Endothelial cell of umbilical vein (primary cell): ENCODE results near the gene NSD2. TPM values are rescaled to one million over a fixed set of nuclear protein-coding genes. Genes with fewer than 3 reads are reported as not detected.
A peak's percentile ranks its signal among the peaks of the same experiment; 100 is the strongest.

Experiments used
- BruUV-seq: library from RNA; stranded (reverse); fragments of 400-500 nt; replicated peaks from 2 replicates; lab custom pipeline; 2021; lab: Mats Ljungman, UMichigan
- CTCF ChIA-PET: fragments of 300-600, 350-600 bp; sonication (Branson Sonifier 250); formaldehyde crosslinking; loops from one replicate; lab custom pipeline; 2021; ENCODE audit warnings: antibody characterized with exemption, inconsistent platforms; lab: Charles Lee
- POLR2A ChIA-PET: fragments of 300-600, 350-600 bp; sonication (Branson Sonifier 250); formaldehyde crosslinking; loops from one replicate; lab custom pipeline; 2021; ENCODE audit warnings: antibody characterized with exemption, inconsistent platforms; lab: Charles Lee
- DNase-seq: peaks from one replicate; pipeline ENCODE4 v3.0.0-alpha.2; 2011; ENCODE audit warnings: low read depth, low spot score
- FAIRE-seq: peaks from 2 replicates; lab custom pipeline; 2011; peaks lifted over from hg19 to GRCh38; lab: Jason Lieb, UNC
- H2AFZ ChIP-seq: 2 replicates; pipeline ENCODE4 v1.6.0; 2012; ENCODE audit warnings: low read depth, low read length, control low read depth, inconsistent platforms
- H3K27ac ChIP-seq: 2 replicates; pipeline ENCODE4 v1.5.1; 2011; ENCODE audit warnings: low read depth, mild to moderate bottlenecking, control low read depth, low read length, moderate library complexity; ENCODE audit not compliant: insufficient read depth
- H3K27me3 ChIP-seq, 2 experiments: 2 replicates each; pipeline versions ENCODE4 v1.6.0 to v1.6.1; 2011; ENCODE audit warnings: low read length in 2 of 2, mixed read lengths in 1 of 2; ENCODE audit not compliant: control insufficient read depth in 2 of 2, insufficient read depth in 2 of 2
- H3K36me3 ChIP-seq, 2 experiments: 2 replicates in 1 of 2; 3 replicates in 1 of 2; pipeline ENCODE4 v1.5.1; 2011; ENCODE audit warnings: low read length in 2 of 2, mild to moderate bottlenecking in 1 of 2, moderate library complexity in 1 of 2; ENCODE audit not compliant: control insufficient read depth in 2 of 2, insufficient read depth in 2 of 2; ENCODE audit errors: extremely low read depth in 1 of 2
- H3K4me1 ChIP-seq: 3 replicates; pipeline ENCODE4 v1.5.1; 2011; ENCODE audit warnings: mild to moderate bottlenecking, low read length; ENCODE audit not compliant: control insufficient read depth, insufficient read depth; ENCODE audit errors: extremely low read depth
- H3K4me2 ChIP-seq: 2 replicates; pipeline ENCODE4 v1.6.1; 2011; ENCODE audit warnings: low read length, control low read depth, mixed read lengths; ENCODE audit not compliant: insufficient read depth
- H3K4me3 ChIP-seq, 3 experiments: fragments of 200-600 bp in 1 of 3; sonication (generic), shearing (Covaris generic) in 1 of 3; replicated peaks in 1 of 3; 2 replicates each; pipeline ENCODE4 v1.5.1; 2011 to 2016; ENCODE audit warnings: control low read depth in 3 of 3, low read length in 3 of 3, mild to moderate bottlenecking in 2 of 3, inconsistent platforms in 1 of 3, low read depth in 1 of 3, moderate library complexity in 1 of 3; ENCODE audit not compliant: insufficient read depth in 1 of 3
- H3K79me2 ChIP-seq: 2 replicates; pipeline ENCODE4 v1.6.0; 2012; ENCODE audit warnings: low read length, inconsistent platforms; ENCODE audit not compliant: control insufficient read depth, insufficient read depth
- H3K9ac ChIP-seq: replicated peaks from 2 replicates; pipeline ENCODE3; 2011; ENCODE audit warnings: low read length, control low read depth; ENCODE audit not compliant: insufficient read depth; ENCODE audit errors: extremely low read depth
- H3K9me1 ChIP-seq: replicated peaks from 3 replicates; pipeline ENCODE4 v1.6.0; 2011; ENCODE audit warnings: mild to moderate bottlenecking, low read length; ENCODE audit not compliant: control insufficient read depth, insufficient read depth; ENCODE audit errors: extremely low read depth
- H3K9me3 ChIP-seq: replicated peaks from 2 replicates; pipeline ENCODE4 v1.5.1; 2012; ENCODE audit warnings: low read length, inconsistent platforms; ENCODE audit not compliant: control insufficient read depth, insufficient read depth
- H4K20me1 ChIP-seq: replicated peaks from 2 replicates; pipeline ENCODE3; 2011; ENCODE audit warnings: mild to moderate bottlenecking, low read length; ENCODE audit not compliant: control insufficient read depth, insufficient read depth; ENCODE audit errors: extremely low read depth
- FOS ChIP-seq: IDR thresholded peaks from 2 replicates; pipeline ENCODE4 v1.6.1; 2011; ENCODE audit warnings: mild to moderate bottlenecking, low read length, moderate library complexity, borderline replicate concordance; ENCODE audit not compliant: insufficient read depth
- GATA2 ChIP-seq: IDR thresholded peaks from 2 replicates; pipeline ENCODE4 v1.7.0; 2011; ENCODE audit warnings: low read depth, mild to moderate bottlenecking, moderate library complexity, mixed read lengths, low read length; ENCODE audit not compliant: insufficient read length, insufficient read depth
- MYC ChIP-seq: IDR thresholded peaks from one replicate; pipeline ENCODE4 v1.6.1; 2011; ENCODE audit warnings: mild to moderate bottlenecking, low read depth, low read length
- dilution Hi-C: fragments of 300-500 bp; cut with MboI; formaldehyde crosslinking; loops from one replicate; pipeline ENCODE4 v1.15.0; 2019; ENCODE audit warnings: low sequenced_read_pairs; ENCODE audit not compliant: extremely low pct_ligation_motif_present
- intact Hi-C: fragments of 100-400 bp; cut with micrococcal nuclease; formaldehyde crosslinking; loops from one replicate; pipeline ENCODE4 v1.10.0; 2022
- polyA plus RNA-seq, 4 experiments: library from polyadenylated mRNA; depleted of rRNA in 3 of 4; stranded (reverse) in 3 of 4; unstranded in 1 of 4; fragments of >200 nt; gene quantifications; 2 replicates each; pipeline versions ENCODE4 v1.2.1 to v1.2.3, GENCODE V29; 2011 to 2012; ENCODE audit warnings: missing spikeins in 1 of 4
- total RNA-seq: library from RNA; stranded (reverse); gene quantifications from 2 replicates; pipeline ENCODE4 v1.2.3, GENCODE V29; 2021
- TF ChIP-seq, protein P1 (sequence below), 2 donors: IDR thresholded peaks; 1 replicate in 1 of 2; 2 replicates in 1 of 2; pipeline ENCODE4 v1.5.1; 2011; ENCODE audit warnings: low read length in 2 of 2, mild to moderate bottlenecking in 2 of 2, moderate library complexity in 2 of 2, control low read depth in 1 of 2, inconsistent platforms in 1 of 2, low read depth in 1 of 2; ENCODE audit not compliant: insufficient read depth in 1 of 2; ENCODE audit errors: extremely low read depth in 1 of 2

The NSD2 gene
- total and polyA plus RNA-seq, 2 donors (not counting 3 experiments of a cell fraction or from before 2014, with no cell fraction given), result 31.3 to 171 TPM

- no peaks in the 10 kb centered on the region for H3K36me3 ChIP-seq
- ChIA-PET POLR2A (no interaction called here), CTCF (interaction anchor here (0.9 to 4.8 kb wide), 4 partner anchors 13 to 109 kb away, joined by 3 to 25 read pairs (median 10); partner anchors contain the start of gene NSD2)
- no peaks in the 10 kb centered on the region for H4K20me1 ChIP-seq
- H3K4me2 ChIP-seq, result peak overlapping the region; percentile 86
- H3K4me1 ChIP-seq, result peaks cover 17% of the 10 kb centered on the region
- dilution Hi-C loops (no loop called here), intact Hi-C loops (loop anchor here (1.0 to 2.0 kb wide), 3 partner anchors 13 to 53 kb away; no protein-coding TSS in a partner anchor)
- H3K9me1 ChIP-seq, result no peaks in the 10 kb centered on the region
- DNase-seq, result no peak
- peak overlapping the region; percentile 2 for H3K27ac ChIP-seq
- peak overlapping the region; percentile 70 for H2AFZ ChIP-seq
- no TSS peak for BruUV-seq
- H3K79me2 ChIP-seq, result peaks cover 44% of the 10 kb centered on the region
- no peaks in the 10 kb centered on the region for H3K27me3 ChIP-seq
- H3K4me3 ChIP-seq, result peak overlapping the region; percentile 44 to 88 (median 83)
- FAIRE-seq, result peak; percentile 67
- TF ChIP-seq FOS (no peak), GATA2 (no peak), MYC (no peak)
- TF ChIP-seq, protein P1, sequence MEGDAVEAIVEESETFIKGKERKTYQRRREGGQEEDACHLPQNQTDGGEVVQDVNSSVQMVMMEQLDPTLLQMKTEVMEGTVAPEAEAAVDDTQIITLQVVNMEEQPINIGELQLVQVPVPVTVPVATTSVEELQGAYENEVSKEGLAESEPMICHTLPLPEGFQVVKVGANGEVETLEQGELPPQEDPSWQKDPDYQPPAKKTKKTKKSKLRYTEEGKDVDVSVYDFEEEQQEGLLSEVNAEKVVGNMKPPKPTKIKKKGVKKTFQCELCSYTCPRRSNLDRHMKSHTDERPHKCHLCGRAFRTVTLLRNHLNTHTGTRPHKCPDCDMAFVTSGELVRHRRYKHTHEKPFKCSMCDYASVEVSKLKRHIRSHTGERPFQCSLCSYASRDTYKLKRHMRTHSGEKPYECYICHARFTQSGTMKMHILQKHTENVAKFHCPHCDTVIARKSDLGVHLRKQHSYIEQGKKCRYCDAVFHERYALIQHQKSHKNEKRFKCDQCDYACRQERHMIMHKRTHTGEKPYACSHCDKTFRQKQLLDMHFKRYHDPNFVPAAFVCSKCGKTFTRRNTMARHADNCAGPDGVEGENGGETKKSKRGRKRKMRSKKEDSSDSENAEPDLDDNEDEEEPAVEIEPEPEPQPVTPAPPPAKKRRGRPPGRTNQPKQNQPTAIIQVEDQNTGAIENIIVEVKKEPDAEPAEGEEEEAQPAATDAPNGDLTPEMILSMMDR (IDR thresholded peaks at IDR 0.05; ENCODE audit: extremely low read depth in 1 of 2, insufficient read depth in 1 of 2, low read depth in 1 of 2, low read length in 2 of 2), result no peak
- no peaks in the 10 kb centered on the region for H3K9me3 ChIP-seq
- peak overlapping the region; percentile 69 for H3K9ac ChIP-seq
Measured at GRCh38 chr4:1856943-1857699, 14.1 kb upstream of the NSD2 start.
